GM18861 (cell line): ENCODE results near the gene MAP1LC3B2.

Source experiments
- ATAC-seq: cut with Tn5 transposase; IDR thresholded peaks from one replicate; pipeline ENCODE4 v1.9.1; 2021; ENCODE audit not compliant: unreplicated experiment

Gene MAP1LC3B2

DNA sequence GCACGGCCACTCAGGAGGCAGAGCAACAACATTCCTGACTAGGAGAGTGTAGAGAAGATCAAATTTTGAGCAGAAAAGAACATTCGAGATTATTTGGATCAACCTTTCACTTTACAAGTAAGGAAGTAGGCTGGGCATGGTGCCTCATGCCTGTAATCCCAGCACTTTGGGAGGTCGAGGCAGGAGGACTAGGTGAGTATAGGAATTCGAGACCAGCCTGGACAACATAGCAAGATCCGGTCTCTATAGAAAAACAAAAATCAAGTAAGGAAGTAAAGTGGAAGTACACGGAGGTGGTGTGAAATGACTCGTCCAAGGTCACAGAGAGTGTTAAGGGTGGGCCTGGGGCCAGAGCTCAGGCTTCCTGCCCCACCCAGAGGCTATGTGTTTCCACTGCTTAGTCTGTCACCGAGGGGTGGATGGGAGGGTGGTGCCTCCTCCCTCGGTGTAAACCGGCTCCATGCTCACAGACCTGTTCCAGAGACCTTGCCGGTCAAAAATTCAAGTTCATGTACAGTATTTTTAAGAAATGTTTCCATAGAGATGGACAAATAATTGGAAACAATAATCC, 51.9 kb downstream of the MAP1LC3B2 start:
- ATAC-seq = no peak

DNA sequence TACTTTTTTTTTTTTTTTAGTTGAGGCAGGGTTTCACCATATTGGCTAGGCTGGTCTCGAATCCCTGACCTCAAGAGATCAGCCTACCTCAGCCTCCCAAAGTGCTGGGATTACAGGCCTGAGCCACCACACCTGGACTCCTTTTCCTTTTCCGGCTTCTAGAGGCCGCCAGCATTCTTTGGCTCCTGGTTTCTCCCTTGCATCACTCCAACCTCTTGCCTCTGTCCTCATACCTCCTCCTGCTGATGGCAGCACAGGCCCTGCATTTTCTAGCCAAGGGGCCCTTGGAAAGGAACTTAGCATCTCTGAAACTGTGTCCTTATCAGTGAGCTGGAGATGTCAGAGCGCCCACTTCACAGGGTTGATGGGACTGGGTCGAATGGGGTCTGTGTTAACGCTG, 53.3 kb downstream of the MAP1LC3B2 start:
- no peak for ATAC-seq

DNA sequence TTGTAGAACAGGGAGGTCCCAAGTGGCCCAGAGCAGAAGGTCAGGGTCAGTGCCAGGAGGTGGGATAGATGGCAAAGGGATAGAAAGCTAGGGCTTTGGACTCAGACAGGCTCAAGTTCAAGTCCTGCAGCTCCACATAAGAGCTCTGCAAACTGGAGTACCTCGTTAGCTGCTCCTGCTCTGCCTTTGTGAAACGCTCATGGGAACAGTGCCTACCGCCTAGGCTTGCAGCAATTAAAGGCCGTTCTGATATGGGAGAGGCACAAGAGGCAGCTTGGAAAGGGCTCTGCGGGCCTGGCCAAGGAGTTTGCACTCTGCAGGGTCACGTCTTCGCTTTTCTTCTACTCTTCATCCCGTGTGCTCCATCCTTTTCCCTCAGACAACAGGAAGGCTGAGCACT, 54.1 kb downstream of the MAP1LC3B2 start:
- no peak for ATAC-seq

DNA sequence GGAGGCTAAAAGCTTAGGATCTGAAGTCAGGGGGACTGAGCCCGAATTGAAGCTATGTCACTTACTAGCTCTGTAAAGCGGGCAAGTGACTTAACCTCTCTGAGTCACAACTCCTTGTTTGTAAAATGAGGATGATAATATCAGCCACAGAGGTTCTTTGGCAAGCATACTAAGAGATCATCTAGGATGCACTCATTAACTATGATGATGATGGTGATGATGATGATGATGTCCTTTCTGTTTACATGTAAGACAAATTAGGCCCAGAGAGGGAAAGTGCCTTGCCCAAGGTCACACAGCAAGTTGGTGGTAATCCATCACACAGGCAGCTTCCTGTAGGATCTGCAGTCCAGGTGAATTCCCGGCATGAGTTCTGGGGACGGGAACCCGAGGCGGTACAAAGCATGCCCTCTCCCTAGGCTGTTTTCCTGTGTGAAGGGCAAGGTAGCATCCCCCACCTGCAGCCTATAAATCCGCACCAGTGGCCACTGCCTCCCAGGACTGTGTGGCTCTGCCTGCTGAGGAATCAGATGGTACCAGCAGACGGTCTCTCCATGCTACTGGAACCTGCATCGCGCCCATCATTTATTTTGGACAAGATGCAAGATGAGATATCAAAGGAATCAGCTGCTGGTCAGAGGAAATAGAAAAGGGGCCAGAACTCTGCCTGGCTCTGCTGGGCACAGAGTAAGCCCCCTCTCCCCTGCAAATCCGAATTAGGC, 55.2 kb downstream of the MAP1LC3B2 start:
- ATAC-seq = no peak

DNA sequence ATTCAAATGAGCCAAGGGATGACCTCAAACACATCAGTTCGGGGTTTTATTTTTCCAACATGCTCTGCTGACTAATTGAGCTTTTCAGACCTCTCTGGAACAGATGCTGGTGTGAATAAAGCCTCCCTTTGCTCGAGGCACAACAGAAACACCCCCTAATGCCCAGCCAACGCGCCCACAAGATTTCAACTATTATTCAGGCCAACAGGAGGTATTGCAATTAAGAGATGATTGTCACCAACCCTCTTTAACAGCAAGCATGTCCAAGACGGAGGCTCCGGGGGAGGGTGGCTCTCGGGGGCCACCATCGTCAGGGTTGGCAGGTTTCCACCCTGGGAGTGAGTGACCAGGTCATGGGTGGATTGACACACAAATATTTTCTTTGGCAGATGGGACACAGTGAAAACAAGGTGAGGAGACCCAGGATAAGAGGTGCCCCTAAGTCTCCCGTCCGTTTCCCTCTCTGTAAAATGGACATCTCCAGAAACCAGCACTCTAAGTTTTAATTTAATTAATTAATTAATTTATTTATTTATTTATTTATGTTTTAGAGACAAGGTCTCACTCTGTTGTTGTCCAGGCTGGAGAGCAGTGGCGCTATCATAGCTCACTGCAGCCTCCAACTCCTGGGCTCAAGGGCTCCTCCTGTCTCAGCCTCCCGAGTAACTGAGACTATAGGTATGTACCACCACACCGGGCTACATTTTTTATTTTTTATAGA, 56.1 kb downstream of the MAP1LC3B2 start:
- no peak for ATAC-seq

DNA sequence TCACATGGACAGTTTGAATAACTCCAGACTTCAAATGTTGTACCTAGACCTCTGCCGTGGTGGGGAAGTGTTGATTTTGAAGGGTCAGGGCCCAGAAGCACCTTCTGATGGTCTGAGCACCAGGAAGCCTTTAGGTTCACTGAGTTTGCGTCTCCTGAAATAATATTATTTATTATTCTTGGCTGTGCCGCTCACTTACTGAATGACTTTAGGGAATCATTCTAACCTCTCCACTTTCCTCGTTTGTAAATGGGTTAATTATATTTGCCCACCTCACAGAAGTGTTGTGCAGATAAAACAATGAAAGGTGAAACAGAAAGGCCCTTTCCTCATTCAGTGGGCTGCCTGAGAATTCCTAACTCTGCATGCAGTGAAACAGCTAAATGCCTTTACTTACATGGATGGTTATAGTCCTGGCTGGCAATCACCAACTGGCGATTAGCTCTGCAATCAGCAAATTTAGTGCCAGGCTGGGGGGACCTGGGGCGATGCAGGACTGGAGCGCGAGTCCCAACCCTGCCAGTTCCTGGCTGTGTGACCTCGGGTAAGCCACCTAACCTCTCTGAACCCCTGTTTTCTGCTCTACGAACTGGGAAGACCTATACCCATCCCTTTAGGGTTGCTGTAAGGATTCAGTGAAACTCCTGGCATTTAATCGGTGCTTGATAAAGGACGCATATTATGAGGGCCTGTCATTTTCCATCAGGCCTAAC, 57.5 kb downstream of the MAP1LC3B2 start:
- no peak for ATAC-seq

DNA sequence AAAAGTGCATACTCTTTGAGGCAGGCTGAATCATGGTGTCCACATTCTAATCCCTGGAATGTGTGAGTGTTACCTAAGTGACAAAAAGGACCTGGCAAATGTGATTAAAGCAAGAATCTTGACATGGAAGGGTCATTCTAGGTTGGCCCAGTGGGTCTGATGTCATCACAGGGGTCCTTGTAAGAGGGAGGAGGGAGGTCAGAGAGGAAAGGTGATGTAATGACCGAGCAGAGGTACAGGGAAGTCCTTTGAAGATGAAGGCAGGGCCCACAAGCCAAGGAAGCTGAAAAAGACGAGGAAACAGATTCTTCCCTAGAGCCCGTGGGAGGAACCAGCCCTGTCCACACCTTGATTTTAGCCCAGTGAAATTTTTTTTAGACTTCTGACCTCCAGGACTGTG, 60.1 kb downstream of the MAP1LC3B2 start:
- ATAC-seq = no peak

DNA sequence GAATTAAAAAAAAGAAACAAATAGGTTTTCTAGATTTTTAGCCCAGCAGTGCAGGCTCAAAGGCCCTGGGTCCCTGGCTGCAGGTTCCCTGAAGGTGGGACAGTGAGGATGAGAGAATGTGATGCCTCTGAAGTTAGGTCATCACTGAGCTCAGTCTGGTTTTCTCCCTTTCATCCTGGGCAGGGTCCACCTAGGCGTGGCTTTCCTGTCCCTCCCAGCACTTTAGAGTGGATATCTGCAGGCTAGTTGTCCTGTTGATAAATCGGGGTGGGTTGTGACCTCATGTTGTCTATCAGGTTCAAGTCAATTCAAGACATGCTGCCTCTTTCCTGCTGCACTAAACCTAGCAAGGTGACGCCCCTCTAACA, 60.9 kb downstream of the MAP1LC3B2 start:
- ATAC-seq = no peak

DNA sequence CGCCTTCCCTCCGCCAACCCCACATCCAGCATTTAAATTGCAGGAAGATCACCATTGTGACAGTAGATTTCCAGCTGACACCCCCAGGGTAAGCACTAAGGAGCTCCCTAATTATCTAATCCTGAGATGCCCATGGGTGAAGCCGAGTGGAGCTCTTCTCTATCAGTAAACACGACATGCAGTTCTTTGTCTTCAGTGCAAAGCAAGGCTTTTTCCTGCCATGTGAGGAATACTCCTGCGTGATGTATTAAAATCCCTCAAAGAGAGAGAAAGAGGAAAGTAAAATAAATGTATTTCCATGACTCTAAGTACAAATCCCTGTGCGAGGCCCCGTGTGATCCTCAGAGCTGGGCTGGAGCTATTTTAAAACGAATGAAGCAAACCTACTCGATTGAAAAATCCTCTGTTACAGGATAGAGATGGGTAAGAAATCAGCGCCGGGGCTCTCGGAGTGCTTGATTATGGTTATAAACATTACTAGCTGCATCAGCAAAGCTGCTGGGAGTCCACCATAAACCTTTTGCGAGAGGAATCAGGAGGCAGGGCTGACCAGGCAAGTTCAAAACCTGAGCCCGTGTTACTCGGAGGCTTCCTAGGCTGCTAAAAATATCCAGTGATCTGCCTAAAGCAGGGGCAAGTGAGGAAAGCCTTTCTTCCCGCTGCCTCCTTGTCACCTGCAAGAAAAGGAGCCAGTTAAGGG, 61.5 kb downstream of the MAP1LC3B2 start:
- no peak for ATAC-seq

DNA sequence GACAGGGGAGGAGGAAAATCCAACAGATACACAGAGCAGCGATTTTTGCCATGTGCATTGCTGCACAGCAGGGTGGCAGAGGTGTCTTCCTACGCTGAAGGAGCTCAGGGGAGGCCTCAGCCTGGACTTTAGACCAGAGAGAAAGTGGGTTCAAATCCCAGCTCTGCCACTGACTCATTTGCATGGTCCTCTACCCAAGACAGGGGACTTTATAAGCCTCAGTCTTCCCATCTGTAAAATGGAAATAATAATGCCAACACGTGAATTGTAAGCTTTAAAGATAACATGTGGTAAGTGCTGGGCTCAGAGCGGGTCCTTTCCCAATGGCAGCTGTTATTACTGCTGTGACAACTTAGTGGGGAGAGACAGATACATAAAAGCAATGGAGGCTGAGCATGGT, 62.0 kb downstream of the MAP1LC3B2 start:
- no peak for ATAC-seq

DNA sequence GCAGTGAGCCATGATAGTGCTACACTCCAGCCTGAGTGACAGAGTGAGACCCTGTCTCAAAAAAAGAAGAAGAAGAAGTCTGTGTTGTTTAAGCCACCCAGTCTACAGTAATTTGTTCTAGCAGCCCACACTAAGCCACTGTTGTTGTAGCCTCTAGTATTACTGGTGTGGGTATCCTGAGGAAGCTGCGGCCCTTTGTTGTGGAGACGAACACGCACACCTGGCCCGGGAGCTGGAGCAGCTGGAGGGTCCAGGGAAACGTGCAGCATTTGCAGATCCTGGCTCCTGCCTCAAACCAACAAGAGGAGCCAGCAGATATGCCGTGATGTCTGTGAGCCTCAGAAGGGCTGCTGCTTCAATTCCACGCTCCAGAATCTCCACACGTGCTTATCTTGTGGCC, 65.3 kb downstream of the MAP1LC3B2 start:
- ATAC-seq = no peak

DNA sequence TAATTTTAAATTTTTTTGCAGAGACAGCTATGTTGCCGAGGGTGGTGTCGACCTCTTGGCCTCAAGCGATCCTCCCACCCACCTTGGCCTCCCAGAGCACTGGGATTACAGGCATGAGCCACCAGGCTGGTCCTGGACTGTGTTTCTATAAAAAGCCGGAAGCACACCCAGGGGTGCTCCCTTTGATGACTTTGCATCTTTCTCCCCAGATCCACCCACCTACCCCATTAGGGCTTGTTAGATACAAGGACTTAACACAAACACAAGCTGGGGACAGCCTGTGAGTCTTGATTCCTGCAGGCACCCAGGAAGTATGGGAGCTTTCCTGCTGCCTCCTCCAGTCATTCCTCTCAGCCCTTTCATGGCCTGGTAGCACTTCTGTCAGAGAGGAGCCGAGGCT, 67.0 kb downstream of the MAP1LC3B2 start:
- ATAC-seq = no peak
